GM10248 (cell line): ENCODE results near the gene MIER1.

Experiments used
- CTCF ChIA-PET: fragments of 300-600 bp; sonication (Branson Sonifier 250); formaldehyde crosslinking; extraction: SDS; loops from one replicate; lab custom pipeline; 2021; ENCODE audit warnings: antibody characterized with exemption; lab: Yijun Ruan, JAX
- POLR2A ChIA-PET: fragments of 350-650 bp; sonication (Branson Sonifier 250); formaldehyde crosslinking; extraction: SDS; loops from one replicate; lab custom pipeline; 2020; ENCODE audit warnings: antibody characterized with exemption; lab: Yijun Ruan, JAX
- DNase-seq: peaks from one replicate; pipeline ENCODE4 v3.0.0; 2012; ENCODE audit errors: extremely low spot score
- TF ChIP-seq, protein P1 (sequence below): IDR thresholded peaks from 2 replicates; pipeline ENCODE4 v1.5.1; 2012; ENCODE audit warnings: mild to moderate bottlenecking, low read depth; ENCODE audit errors: extremely low read depth, missing control alignments, control extremely low read depth

The MIER1 gene

DNA sequence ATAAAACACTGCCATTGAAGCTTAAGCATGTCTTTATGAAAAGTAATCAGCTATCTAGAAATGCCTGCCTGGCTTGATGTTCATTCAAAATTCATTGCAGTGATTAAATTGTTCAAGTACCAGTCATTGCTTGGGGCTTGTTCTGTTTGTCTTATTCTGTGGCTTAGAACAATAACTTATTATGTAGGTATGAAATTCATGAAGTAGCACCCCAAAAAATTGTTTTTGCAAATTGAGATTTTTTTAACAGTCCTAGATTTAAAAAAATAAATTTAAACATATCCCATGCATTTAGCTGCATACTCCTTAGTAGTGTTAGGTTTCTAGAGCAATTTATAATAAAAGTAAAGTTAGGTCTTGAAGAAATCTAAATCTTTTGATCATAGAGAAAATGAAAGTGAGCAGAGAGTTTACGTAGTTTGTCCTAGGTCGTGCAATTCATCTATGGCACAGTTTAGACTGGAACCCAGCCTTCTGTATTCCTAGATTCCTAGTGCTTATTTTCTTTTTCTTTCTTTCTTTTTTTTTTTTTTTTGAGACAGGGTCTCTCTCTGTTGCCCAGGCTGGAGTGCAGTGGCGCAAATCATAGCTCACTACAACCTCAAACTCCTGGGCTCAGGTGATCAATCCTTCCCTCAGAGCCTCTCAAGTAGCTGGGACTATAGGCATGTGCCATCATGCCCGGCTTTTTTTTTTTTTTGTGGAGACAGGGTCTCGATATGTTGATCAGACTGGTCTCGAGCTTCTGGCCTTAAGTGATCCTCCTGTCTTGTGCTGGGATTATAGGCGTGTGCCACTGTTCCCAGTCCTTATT lies 9.3 kb downstream of the MIER1 start:
- POLR2A ChIA-PET: interaction anchor here (1.4 kb wide), 1 partner anchor 9 kb away, joined by 4 read pairs; the partner anchor contains the start of genes DNAI4 and MIER1
- CTCF ChIA-PET: interaction anchor here (1.1 to 2.3 kb wide), 3 partner anchors 10 to 280 kb away, joined by 3 to 9 read pairs (median 3); partner anchors contain the start of genes DNAI4 and MIER1
- TF ChIP-seq, protein P1, sequence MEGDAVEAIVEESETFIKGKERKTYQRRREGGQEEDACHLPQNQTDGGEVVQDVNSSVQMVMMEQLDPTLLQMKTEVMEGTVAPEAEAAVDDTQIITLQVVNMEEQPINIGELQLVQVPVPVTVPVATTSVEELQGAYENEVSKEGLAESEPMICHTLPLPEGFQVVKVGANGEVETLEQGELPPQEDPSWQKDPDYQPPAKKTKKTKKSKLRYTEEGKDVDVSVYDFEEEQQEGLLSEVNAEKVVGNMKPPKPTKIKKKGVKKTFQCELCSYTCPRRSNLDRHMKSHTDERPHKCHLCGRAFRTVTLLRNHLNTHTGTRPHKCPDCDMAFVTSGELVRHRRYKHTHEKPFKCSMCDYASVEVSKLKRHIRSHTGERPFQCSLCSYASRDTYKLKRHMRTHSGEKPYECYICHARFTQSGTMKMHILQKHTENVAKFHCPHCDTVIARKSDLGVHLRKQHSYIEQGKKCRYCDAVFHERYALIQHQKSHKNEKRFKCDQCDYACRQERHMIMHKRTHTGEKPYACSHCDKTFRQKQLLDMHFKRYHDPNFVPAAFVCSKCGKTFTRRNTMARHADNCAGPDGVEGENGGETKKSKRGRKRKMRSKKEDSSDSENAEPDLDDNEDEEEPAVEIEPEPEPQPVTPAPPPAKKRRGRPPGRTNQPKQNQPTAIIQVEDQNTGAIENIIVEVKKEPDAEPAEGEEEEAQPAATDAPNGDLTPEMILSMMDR: no peak
- DNase-seq: no peak

DNA sequence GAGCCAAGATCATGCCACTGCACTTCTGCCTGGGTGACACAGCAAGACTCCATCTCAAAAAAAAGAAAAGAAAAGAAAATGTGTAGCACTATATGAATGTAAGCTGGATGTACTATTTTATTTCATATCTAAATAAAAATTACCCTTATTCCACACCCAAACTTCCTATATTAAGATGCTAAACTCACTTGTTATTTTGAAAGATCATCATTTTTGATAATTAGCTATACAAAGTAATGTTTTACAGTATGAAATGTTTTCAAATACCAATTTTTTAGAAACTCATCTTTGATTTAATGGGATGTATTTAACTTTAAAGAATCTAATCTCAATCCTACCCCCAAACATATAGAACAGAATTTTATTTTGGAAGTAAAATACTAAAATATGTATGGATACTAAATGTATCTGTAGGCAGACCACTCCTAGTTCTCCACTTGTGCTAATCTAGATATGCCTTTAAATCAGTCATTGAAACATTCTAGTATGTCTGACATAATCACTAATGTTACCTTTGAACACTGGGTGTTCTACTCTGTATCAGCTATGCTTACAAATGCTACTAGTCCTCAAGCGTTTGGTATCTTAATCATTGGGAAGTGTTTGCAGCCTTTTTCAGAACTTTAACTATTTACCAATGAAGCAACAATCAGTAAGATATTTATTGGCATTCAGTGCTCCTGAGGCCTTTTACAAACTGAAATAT lies 12.9 kb downstream of the MIER1 start:
- no peak for DNase-seq
- TF ChIP-seq, protein P1: no peak
- ChIA-PET POLR2A (no interaction called here), CTCF (interaction anchor here (1.8 to 1.9 kb wide), 2 partner anchors 13 to 212 kb away, joined by 4 to 6 read pairs; partner anchors contain the start of genes DNAI4 and MIER1)

DNA sequence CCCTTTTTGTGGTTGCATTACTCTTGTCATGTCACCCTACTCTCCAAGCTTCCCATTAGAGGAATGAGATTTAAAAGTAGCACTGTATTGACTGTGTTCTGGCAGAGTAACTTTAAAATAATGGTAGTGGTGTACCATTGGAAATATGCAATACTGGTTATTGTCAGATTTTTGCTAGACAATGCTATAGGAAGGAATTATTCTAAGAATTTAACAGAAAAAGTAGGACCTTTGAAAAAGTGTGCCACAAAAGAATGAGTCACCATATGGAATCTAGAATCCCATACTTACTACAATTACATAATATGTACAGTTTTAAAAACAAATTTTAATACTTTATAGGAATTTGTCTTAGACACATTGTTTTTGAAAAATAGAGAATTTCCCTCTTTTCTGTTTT lies 13.8 kb downstream of the MIER1 start:
- TF ChIP-seq, protein P1: no peak
- DNase-seq: no peak
- CTCF ChIA-PET: interaction anchor here (1.8 to 1.9 kb wide), 2 partner anchors 14 to 211 kb away, joined by 4 to 6 read pairs; partner anchors contain the start of genes DNAI4 and MIER1
- POLR2A ChIA-PET: no interaction called here

DNA sequence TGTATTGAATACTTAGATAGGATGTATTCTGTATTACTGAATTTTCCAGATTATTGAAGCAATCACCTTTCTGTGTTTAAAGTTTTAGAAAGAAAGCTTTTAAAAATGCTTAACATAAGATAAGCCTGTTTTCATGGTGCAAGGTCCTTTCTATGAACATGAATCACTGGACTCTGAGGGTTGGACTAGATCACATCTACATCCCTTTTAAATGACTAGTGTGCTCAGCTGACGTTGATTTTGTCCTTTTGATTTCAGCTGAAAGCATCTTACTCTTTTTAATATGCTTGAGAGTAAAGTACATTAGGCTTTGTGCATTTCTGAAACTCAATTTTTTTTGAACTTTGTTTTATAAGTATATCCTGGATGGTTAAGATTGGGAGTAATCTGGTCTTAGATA lies 16.2 kb downstream of the MIER1 start:
- TF ChIP-seq, protein P1: no peak
- CTCF ChIA-PET: interaction anchor here (0.9 kb wide), 1 partner anchor 273 kb away, joined by 3 read pairs; no protein-coding TSS in a partner anchor
- POLR2A ChIA-PET: no interaction called here
- DNase-seq: no peak

DNA sequence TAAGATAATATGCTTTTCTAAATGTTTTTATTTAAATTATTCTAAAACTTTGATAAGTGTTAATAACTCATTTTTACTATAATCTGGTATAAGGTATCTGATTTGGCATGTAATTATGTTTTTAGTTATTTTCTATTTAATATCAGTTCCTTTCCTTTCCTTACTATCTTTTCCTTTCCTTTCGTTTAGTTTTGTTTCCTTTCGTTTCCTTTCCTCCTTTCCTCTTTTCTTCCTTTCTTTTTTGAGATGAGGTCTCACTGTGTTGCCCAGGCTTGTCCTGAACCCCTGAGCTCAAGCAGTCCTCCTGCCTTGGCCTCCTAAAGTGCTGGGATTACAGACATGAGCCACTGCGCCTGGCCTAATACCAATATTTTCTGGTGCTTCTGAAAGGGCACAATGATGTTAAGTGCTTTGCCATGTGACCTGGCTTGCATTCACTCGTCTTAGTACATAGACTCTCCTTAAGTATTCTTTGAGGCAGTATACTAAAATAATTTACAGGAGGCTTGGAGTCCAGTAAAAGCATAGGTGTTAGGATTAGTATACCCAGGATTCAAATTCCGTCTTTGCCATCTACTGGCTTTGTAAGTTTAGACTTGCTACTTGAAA lies 18.7 kb downstream of the MIER1 start:
- ChIA-PET CTCF (no interaction called here), POLR2A (no interaction called here)
- DNase-seq: no peak
- TF ChIP-seq, protein P1: no peak
